WTC11 (cell line): Measurements from ENCODE around the gene RANBP3. TPM values are rescaled to one million over a fixed set of nuclear protein-coding genes. Genes with fewer than 3 reads are reported as not detected.

Source experiments
- ATAC-seq: fragments of 200-7000 bp; cut with Tn5 transposase; 2 replicates; pipeline ENCODE4 v1.10.0; 2021; ENCODE audit warnings: mild to moderate bottlenecking, moderate library complexity
- CTCF ChIA-PET: fragments of 300-600 bp; sonication (Branson Sonifier 250); formaldehyde crosslinking; loops from one replicate; lab custom pipeline; 2021; ENCODE audit warnings: antibody characterized with exemption; lab: Charles Lee
- POLR2A ChIA-PET: fragments of 350-600 bp; sonication (Branson Sonifier 250); formaldehyde crosslinking; loops from one replicate; lab custom pipeline; 2021; ENCODE audit warnings: antibody characterized with exemption; lab: Charles Lee
- DNase-seq: peaks from one replicate; pipeline ENCODE4 v3.0.0; 2021; ENCODE audit warnings: low spot score
- H3K27ac Mint-ChIP-seq: 2 replicates; pipeline ENCODE4 v1.8.0; 2021; ENCODE audit warnings: mixed read lengths
- H3K27me3 Mint-ChIP-seq: 2 replicates; pipeline ENCODE4 v1.8.0; 2021; ENCODE audit warnings: low read depth, mild to moderate bottlenecking, moderate library complexity, mixed read lengths
- H3K36me3 Mint-ChIP-seq: 2 replicates; pipeline ENCODE4 v1.8.0; 2021; ENCODE audit warnings: mixed read lengths
- H3K4me1 Mint-ChIP-seq: 2 replicates; pipeline ENCODE4 v1.8.0; 2022; ENCODE audit warnings: mixed read lengths
- H3K4me3 Mint-ChIP-seq: 2 replicates; pipeline ENCODE4 v1.8.0; 2021; ENCODE audit warnings: mild to moderate bottlenecking, moderate library complexity, mixed read lengths
- H3K9me3 Mint-ChIP-seq: 2 replicates; pipeline ENCODE4 v1.8.0; 2021; ENCODE audit warnings: mixed read lengths
- AFF4 ChIP-seq: sonication (generic); formaldehyde crosslinking; IDR thresholded peaks from 2 replicates; pipeline ENCODE4 v1.8.1; 2023; ENCODE audit warnings: mild to moderate bottlenecking, missing genetic modification reagents, borderline replicate concordance
- ATF2 ChIP-seq: sonication (generic); formaldehyde crosslinking; IDR thresholded peaks from 2 replicates; pipeline ENCODE4 v1.8.1; 2022; ENCODE audit warnings: low read depth, missing genetic modification reagents, borderline replicate concordance
- CBFB ChIP-seq: sonication (generic); formaldehyde crosslinking; IDR thresholded peaks from 2 replicates; pipeline ENCODE4 v1.8.1; 2022; ENCODE audit warnings: mild to moderate bottlenecking, low read depth, missing genetic modification reagents
- ELF4 ChIP-seq: sonication (generic); formaldehyde crosslinking; IDR thresholded peaks from 2 replicates; pipeline ENCODE4 v1.8.1; 2022; ENCODE audit warnings: low read depth, mild to moderate bottlenecking, moderate library complexity, missing genetic modification reagents
- ETV6 ChIP-seq: sonication (generic); formaldehyde crosslinking; IDR thresholded peaks from 2 replicates; pipeline ENCODE4 v1.8.1; 2022; ENCODE audit warnings: mild to moderate bottlenecking, missing genetic modification reagents
- HMGA2 ChIP-seq: fragments of 250-450 bp; sonication (Bioruptor Pico); IDR thresholded peaks from 2 replicates; pipeline ENCODE4 v1.4.0; 2021; ENCODE audit warnings: mild to moderate bottlenecking, moderate library complexity
- NFYB ChIP-seq: sonication (generic); formaldehyde crosslinking; conservative IDR thresholded peaks from 2 replicates; pipeline ENCODE4 v1.8.0; 2022; ENCODE audit warnings: low read depth, missing genetic modification reagents
- NR3C1 ChIP-seq: sonication (generic); formaldehyde crosslinking; conservative IDR thresholded peaks from 2 replicates; pipeline ENCODE4 v1.8.1; 2023; ENCODE audit warnings: low read depth, mild to moderate bottlenecking, missing genetic modification reagents
- SMAD4 ChIP-seq: sonication (generic); formaldehyde crosslinking; IDR thresholded peaks from 2 replicates; pipeline ENCODE4 v1.8.0; 2022; ENCODE audit warnings: mild to moderate bottlenecking, missing genetic modification reagents
- SP1 ChIP-seq: sonication (generic); formaldehyde crosslinking; conservative IDR thresholded peaks from 2 replicates; pipeline ENCODE4 v1.8.1; 2022; ENCODE audit warnings: missing genetic modification reagents
- TEAD1 ChIP-seq: sonication (generic); formaldehyde crosslinking; IDR thresholded peaks from 2 replicates; pipeline ENCODE4 v1.8.0; 2022; ENCODE audit warnings: mild to moderate bottlenecking, missing genetic modification reagents
- ZBTB43 ChIP-seq: sonication (generic); formaldehyde crosslinking; IDR thresholded peaks from 2 replicates; pipeline ENCODE4 v1.8.1; 2023; ENCODE audit warnings: mild to moderate bottlenecking, missing genetic modification reagents
- ZMAT4 ChIP-seq: fragments of 250-450 bp; sonication (Bioruptor Pico); IDR thresholded peaks from 2 replicates; pipeline ENCODE4 v1.9.0; 2021; ENCODE audit warnings: mild to moderate bottlenecking
- ZNF138 ChIP-seq: sonication (generic); formaldehyde crosslinking; conservative IDR thresholded peaks from 2 replicates; pipeline ENCODE4 v1.8.1; 2022; ENCODE audit warnings: mild to moderate bottlenecking, moderate library complexity, missing genetic modification reagents
- ZNF317 ChIP-seq: sonication (generic); formaldehyde crosslinking; IDR thresholded peaks from 2 replicates; pipeline ENCODE4 v1.8.1; 2023; ENCODE audit warnings: low read depth, mild to moderate bottlenecking, moderate library complexity, missing genetic modification reagents, borderline replicate concordance
- ZNF396 ChIP-seq: fragments of 250-450 bp; sonication (Bioruptor Pico); IDR thresholded peaks from 2 replicates; pipeline ENCODE4 v1.8.0; 2021; ENCODE audit warnings: mild to moderate bottlenecking, moderate library complexity, borderline replicate concordance
- ZNF512 ChIP-seq: sonication (generic); formaldehyde crosslinking; IDR thresholded peaks from 2 replicates; pipeline ENCODE4 v1.8.1; 2022; ENCODE audit warnings: missing genetic modification reagents, borderline replicate concordance
- total RNA-seq: library from RNA; stranded (reverse); gene quantifications from 3 replicates; pipeline ENCODE4 v1.2.3, GENCODE V29; 2021

Gene RANBP3
- total RNA-seq, 1 experiment from 2014 or later: 76.3 TPM

- peaks cover 7% of the 10 kb centered on the region for H3K36me3 Mint-ChIP-seq
- TF ChIP-seq ELF4 (CRISPR knock-in tag): no peak
- H3K4me1 Mint-ChIP-seq: 0 out of 2 replicates have a peak, but pooled peaks cover 3% of the 10 kb centered on the region
- ATAC-seq (no peak), DNase-seq (no peak)
- no peaks in the 10 kb centered on the region for H3K9me3 Mint-ChIP-seq
- CTCF ChIA-PET: interaction anchor here (2.2 kb wide), 1 partner anchor 92 kb away, joined by 34 read pairs; the partner anchor contains the start of gene NRTN
- H3K4me3 Mint-ChIP-seq: no peak overlapping the region
- H3K27me3 Mint-ChIP-seq: peaks cover 6% of the 10 kb centered on the region
- no peak overlapping the region for H3K27ac Mint-ChIP-seq
- POLR2A ChIA-PET: no interaction called here
Observed at GRCh38 chr19:5895890-5896289, 82.0 kb downstream of the RANBP3 start.

GRCh38 chr19:5895409-5895808 lies 82.5 kb downstream of the RANBP3 start:
- Mint-ChIP-seq H3K27me3 (peaks cover 9% of the 10 kb centered on the region), H3K4me1 (0 out of 2 replicates have a peak, but pooled peaks cover 3% of the 10 kb centered on the region)
- POLR2A ChIA-PET: no interaction called here
- TF ChIP-seq TEAD1 (no peak), HMGA2 (CRISPR knock-in tag) (no peak), ZNF138 (no peak), CBFB (CRISPR knock-in tag) (no peak), ATF2 (no peak), ZMAT4 (CRISPR knock-in tag) (no peak), ZBTB43 (CRISPR knock-in tag) (no peak), ZNF512 (CRISPR knock-in tag) (no peak), NFYB (CRISPR knock-in tag) (no peak), ZNF317 (CRISPR knock-in tag) (no peak), SP1 (no peak), NR3C1 (CRISPR knock-in tag) (no peak), ETV6 (CRISPR knock-in tag) (no peak), ZNF396 (CRISPR knock-in tag) (no peak), SMAD4 (CRISPR knock-in tag) (no peak)
- TF ChIP-seq, all 79 proteins: peak for 0
- H3K27ac Mint-ChIP-seq: no peak overlapping the region
- H3K4me3 Mint-ChIP-seq: no peak overlapping the region
- DNase-seq (no peak), ATAC-seq (no peak)
- peaks cover 6% of the 10 kb centered on the region for H3K36me3 Mint-ChIP-seq
- H3K9me3 Mint-ChIP-seq: no peaks in the 10 kb centered on the region
- CTCF ChIA-PET: no interaction called here

GRCh38 chr19:5894704-5895349 lies 83.1 kb downstream of the RANBP3 start:
- ChIA-PET CTCF (no interaction called here), POLR2A (no interaction called here)
- H3K4me1 Mint-ChIP-seq: 0 out of 2 replicates have a peak, but pooled peaks cover 3% of the 10 kb centered on the region
- no peak for TF ChIP-seq AFF4 (CRISPR knock-in tag)
- peaks cover under 1% of the 10 kb centered on the region for H3K36me3 Mint-ChIP-seq
- DNase-seq (no peak), ATAC-seq (no peak)
- H3K27ac Mint-ChIP-seq: no peak overlapping the region
- no peaks in the 10 kb centered on the region for H3K9me3 Mint-ChIP-seq
- no peak overlapping the region for H3K4me3 Mint-ChIP-seq
- peaks cover 9% of the 10 kb centered on the region for H3K27me3 Mint-ChIP-seq
